Panc1 (cell line): ENCODE measurements around the gene DRG1. TPM values are rescaled to one million over a fixed set of nuclear protein-coding genes. Genes with fewer than 3 reads are reported as not detected.

Experiments used
- ATAC-seq: fragments of 200-7000 bp; cut with Tn5 transposase; 2 replicates; pipeline ENCODE4 v1.9.1; 2020; ENCODE audit warnings: mild to moderate bottlenecking, moderate library complexity
- BruUV-seq: library from RNA; stranded (reverse); fragments of 400-500 nt; replicated peaks from 2 replicates; lab custom pipeline; 2021; lab: Mats Ljungman, UMichigan
- CTCF ChIA-PET: fragments of 300-600 bp; sonication (Branson Sonifier 250); formaldehyde crosslinking; loops from one replicate; lab custom pipeline; 2022; ENCODE audit warnings: antibody characterized with exemption; lab: Charles Lee
- POLR2A ChIA-PET: fragments of 300-600 bp; sonication (Branson Sonifier 250); formaldehyde crosslinking; loops from one replicate; lab custom pipeline; 2022; ENCODE audit warnings: antibody characterized with exemption; lab: Charles Lee
- DNase-seq: peaks from one replicate; pipeline ENCODE4 v3.0.0-alpha.2; 2010; ENCODE audit warnings: low read depth, low spot score
- H3K27ac ChIP-seq: 2 replicates; pipeline ENCODE4 v1.5.1; 2011; ENCODE audit warnings: mild to moderate bottlenecking, low read length, inconsistent platforms
- H3K27me3 ChIP-seq: fragments of 200-500 bp; sonication (Bioruptor generic); 2 replicates; pipeline ENCODE4 v1.6.0; 2014; ENCODE audit warnings: low read length, inconsistent platforms; ENCODE audit not compliant: control insufficient read depth, insufficient read depth
- H3K36me3 ChIP-seq: fragments of 200-500 bp; sonication (Bioruptor generic); 2 replicates; pipeline ENCODE4 v1.5.1; 2014; ENCODE audit warnings: inconsistent platforms, mild to moderate bottlenecking, low read length, moderate library complexity; ENCODE audit not compliant: control insufficient read depth, insufficient read depth
- H3K4me1 ChIP-seq: 2 replicates; pipeline ENCODE4 v1.5.1; 2011; ENCODE audit warnings: inconsistent platforms, mild to moderate bottlenecking, low read length, moderate library complexity; ENCODE audit not compliant: control insufficient read depth, insufficient read depth
- H3K4me3 ChIP-seq, 2 experiments: 2 replicates each; pipeline ENCODE4 v1.5.1; 2011 to 2012; ENCODE audit warnings: low read depth in 2 of 2, low read length in 2 of 2, mild to moderate bottlenecking in 2 of 2, inconsistent platforms in 1 of 2, moderate library complexity in 1 of 2
- H3K9me3 ChIP-seq: fragments of 200-500 bp; sonication (Bioruptor generic); 2 replicates; pipeline ENCODE4 v1.5.1; 2014; ENCODE audit warnings: low read depth, mild to moderate bottlenecking, inconsistent platforms, low read length, moderate library complexity; ENCODE audit not compliant: control insufficient read depth, insufficient read depth
- POLR2AphosphoS5 ChIP-seq: IDR thresholded peaks from 2 replicates; pipeline ENCODE4 v1.6.1; 2012; ENCODE audit warnings: mild to moderate bottlenecking, low read depth, low read length, moderate library complexity
- SIN3A ChIP-seq: IDR thresholded peaks from 2 replicates; pipeline ENCODE4 v1.6.1; 2012; ENCODE audit warnings: low read depth, mild to moderate bottlenecking, low read length, moderate library complexity, borderline replicate concordance; ENCODE audit not compliant: insufficient read depth
- TCF7L2 ChIP-seq: IDR thresholded peaks from 2 replicates; pipeline ENCODE4 v1.6.1; 2011; ENCODE audit warnings: mild to moderate bottlenecking, low read depth, low read length, inconsistent platforms
- in situ Hi-C: cut with HindIII; loops from 2 replicates; pipeline ENCODE4 v1.10.0; 2016; ENCODE audit warnings: low sequenced_read_pairs, low pct_unique_long_range_greater_than_20kb
- intact Hi-C: fragments of 100-400 bp; cut with micrococcal nuclease; formaldehyde crosslinking; loops from one replicate; pipeline ENCODE4 v1.10.0; 2022; ENCODE audit not compliant: unreplicated experiment
- total RNA-seq: library from RNA; stranded (reverse); gene quantifications from one replicate; pipeline ENCODE4 v1.2.1, GENCODE V29; 2021; ENCODE audit not compliant: unreplicated experiment
- TF ChIP-seq, protein P1 (sequence below): fragments of 450-650 bp; IDR thresholded peaks from 2 replicates; pipeline ENCODE4 v1.5.1; 2017; ENCODE audit warnings: mild to moderate bottlenecking
- TF ChIP-seq, protein P2 (sequence below), 2 experiments: IDR thresholded peaks; 2 replicates each; pipeline ENCODE4 v1.6.1; 2011 to 2012; ENCODE audit warnings: low read depth in 2 of 2, control low read depth in 1 of 2, low read length in 1 of 2, mild to moderate bottlenecking in 1 of 2, moderate library complexity in 1 of 2; ENCODE audit not compliant: insufficient read depth in 1 of 2

The DRG1 gene
- total RNA-seq, 1 experiment from 2014 or later = 51.2 TPM

DNA sequence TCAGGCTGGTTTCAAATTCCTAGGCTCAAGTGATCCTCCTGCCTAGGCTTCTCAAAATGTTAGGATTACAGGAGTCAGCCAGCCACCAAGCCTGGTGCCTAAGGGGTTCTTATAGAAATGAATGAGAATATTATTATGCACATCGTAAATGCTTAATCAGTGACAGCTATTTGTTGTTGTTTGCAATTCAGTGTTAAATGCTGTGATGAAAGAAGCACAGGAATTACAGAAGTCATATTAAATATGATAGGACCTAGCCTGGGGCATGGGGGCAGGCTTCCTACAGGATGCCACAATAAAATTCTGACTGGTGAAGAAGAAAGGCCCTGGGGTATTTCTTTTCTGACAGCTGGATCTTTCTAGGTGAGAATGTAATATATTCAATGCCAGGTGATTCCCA lies 39.4 kb upstream of the DRG1 start:
- DNase-seq (no peak), ATAC-seq (no peak)
- BruUV-seq = no TSS peak
- POLR2A ChIA-PET = no interaction called here
- H3K36me3 ChIP-seq = no peaks in the 10 kb centered on the region
- H3K9me3 ChIP-seq = no peaks in the 10 kb centered on the region
- CTCF ChIA-PET = no interaction called here
- in situ Hi-C loops = no loop called here
- intact Hi-C loops = no loop called here
- H3K4me3 ChIP-seq = no peak overlapping the region
- H3K4me1 ChIP-seq = no peaks in the 10 kb centered on the region
- H3K27ac ChIP-seq = no peak overlapping the region
- no peaks in the 10 kb centered on the region for H3K27me3 ChIP-seq
- TF ChIP-seq, protein P1, sequence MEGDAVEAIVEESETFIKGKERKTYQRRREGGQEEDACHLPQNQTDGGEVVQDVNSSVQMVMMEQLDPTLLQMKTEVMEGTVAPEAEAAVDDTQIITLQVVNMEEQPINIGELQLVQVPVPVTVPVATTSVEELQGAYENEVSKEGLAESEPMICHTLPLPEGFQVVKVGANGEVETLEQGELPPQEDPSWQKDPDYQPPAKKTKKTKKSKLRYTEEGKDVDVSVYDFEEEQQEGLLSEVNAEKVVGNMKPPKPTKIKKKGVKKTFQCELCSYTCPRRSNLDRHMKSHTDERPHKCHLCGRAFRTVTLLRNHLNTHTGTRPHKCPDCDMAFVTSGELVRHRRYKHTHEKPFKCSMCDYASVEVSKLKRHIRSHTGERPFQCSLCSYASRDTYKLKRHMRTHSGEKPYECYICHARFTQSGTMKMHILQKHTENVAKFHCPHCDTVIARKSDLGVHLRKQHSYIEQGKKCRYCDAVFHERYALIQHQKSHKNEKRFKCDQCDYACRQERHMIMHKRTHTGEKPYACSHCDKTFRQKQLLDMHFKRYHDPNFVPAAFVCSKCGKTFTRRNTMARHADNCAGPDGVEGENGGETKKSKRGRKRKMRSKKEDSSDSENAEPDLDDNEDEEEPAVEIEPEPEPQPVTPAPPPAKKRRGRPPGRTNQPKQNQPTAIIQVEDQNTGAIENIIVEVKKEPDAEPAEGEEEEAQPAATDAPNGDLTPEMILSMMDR = no peak
- TF ChIP-seq POLR2AphosphoS5 = no peak
- no peak for TF ChIP-seq TCF7L2
- TF ChIP-seq, protein P2, sequence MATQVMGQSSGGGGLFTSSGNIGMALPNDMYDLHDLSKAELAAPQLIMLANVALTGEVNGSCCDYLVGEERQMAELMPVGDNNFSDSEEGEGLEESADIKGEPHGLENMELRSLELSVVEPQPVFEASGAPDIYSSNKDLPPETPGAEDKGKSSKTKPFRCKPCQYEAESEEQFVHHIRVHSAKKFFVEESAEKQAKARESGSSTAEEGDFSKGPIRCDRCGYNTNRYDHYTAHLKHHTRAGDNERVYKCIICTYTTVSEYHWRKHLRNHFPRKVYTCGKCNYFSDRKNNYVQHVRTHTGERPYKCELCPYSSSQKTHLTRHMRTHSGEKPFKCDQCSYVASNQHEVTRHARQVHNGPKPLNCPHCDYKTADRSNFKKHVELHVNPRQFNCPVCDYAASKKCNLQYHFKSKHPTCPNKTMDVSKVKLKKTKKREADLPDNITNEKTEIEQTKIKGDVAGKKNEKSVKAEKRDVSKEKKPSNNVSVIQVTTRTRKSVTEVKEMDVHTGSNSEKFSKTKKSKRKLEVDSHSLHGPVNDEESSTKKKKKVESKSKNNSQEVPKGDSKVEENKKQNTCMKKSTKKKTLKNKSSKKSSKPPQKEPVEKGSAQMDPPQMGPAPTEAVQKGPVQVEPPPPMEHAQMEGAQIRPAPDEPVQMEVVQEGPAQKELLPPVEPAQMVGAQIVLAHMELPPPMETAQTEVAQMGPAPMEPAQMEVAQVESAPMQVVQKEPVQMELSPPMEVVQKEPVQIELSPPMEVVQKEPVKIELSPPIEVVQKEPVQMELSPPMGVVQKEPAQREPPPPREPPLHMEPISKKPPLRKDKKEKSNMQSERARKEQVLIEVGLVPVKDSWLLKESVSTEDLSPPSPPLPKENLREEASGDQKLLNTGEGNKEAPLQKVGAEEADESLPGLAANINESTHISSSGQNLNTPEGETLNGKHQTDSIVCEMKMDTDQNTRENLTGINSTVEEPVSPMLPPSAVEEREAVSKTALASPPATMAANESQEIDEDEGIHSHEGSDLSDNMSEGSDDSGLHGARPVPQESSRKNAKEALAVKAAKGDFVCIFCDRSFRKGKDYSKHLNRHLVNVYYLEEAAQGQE (IDR thresholded peaks at IDR 0.05; ENCODE audit: insufficient read depth in 1 of 2, low read depth in 2 of 2, low read length in 1 of 2) = no peak
- TF ChIP-seq SIN3A = no peak

DNA sequence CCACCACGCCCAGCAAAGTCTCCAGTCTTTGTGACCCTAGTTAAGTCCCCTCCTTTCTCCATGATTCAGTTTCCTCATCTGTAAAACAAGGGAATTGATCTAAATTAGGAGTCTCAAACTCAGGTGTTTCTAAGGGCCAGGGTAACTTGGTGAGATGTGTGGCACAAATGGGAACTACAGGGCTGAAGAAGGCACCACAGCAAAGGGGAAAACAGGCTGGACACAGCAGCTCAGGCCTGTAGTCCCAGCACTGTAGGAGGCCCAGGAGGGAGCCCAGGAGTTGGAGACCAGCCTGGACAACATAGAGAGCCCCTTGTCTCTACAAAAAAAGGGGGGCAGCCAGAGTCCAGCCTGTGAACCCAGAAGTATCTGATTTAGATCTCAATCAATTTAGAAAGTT lies 37.7 kb upstream of the DRG1 start:
- Histone ChIP-seq H3K27me3 (no peaks in the 10 kb centered on the region), H3K4me1 (no peaks in the 10 kb centered on the region), H3K36me3 (no peaks in the 10 kb centered on the region), H3K27ac (no peak overlapping the region), H3K9me3 (no peaks in the 10 kb centered on the region), H3K4me3 (no peak overlapping the region)
- CTCF ChIA-PET = no interaction called here
- POLR2A ChIA-PET = no interaction called here
- ATAC-seq = no peak
- in situ Hi-C loops (no loop called here), intact Hi-C loops (no loop called here)
- TF ChIP-seq SIN3A (no peak), POLR2AphosphoS5 (no peak), TCF7L2 (no peak)
- TF ChIP-seq, protein P1 = no peak
- TF ChIP-seq, protein P2 (IDR thresholded peaks at IDR 0.05; ENCODE audit: insufficient read depth in 1 of 2, low read depth in 2 of 2, low read length in 1 of 2) = no peak
- no TSS peak for BruUV-seq
- DNase-seq = no peak
